OCI-LY1 (cell line): ENCODE results near the gene CKMT1A.
"Not testable (repeated sequence)": the region's sequence is repeated elsewhere in the genome, so short reads cannot be mapped to it uniquely, and the experiment has no call there.

Source experiments
- H2AFZ ChIP-seq: fragments of 200-600 bp; sonication (generic), shearing (Covaris generic); 2 replicates; pipeline ENCODE4 v1.6.0; 2014; ENCODE audit warnings: antibody characterized with exemption, mild to moderate bottlenecking, low read length
- H3F3A ChIP-seq: fragments of 200-600 bp; sonication (generic), shearing (Covaris generic); 2 replicates; pipeline ENCODE4 v1.6.0; 2014; ENCODE audit warnings: mild to moderate bottlenecking, antibody characterized with exemption, low read length, moderate library complexity; ENCODE audit not compliant: insufficient read depth
- H3K27ac ChIP-seq: fragments of 200-600 bp; sonication (generic); 2 replicates; pipeline ENCODE4 v1.5.1; 2014; ENCODE audit warnings: low read length, mixed run types, mild to moderate bottlenecking, low read depth; ENCODE audit not compliant: poor library complexity, severe bottlenecking
- H3K27me3 ChIP-seq: fragments of 200-600 bp; sonication (generic); 2 replicates; pipeline ENCODE4 v1.6.0; 2014; ENCODE audit warnings: antibody characterized with exemption, mild to moderate bottlenecking, low read length, moderate library complexity; ENCODE audit not compliant: insufficient read depth
- H3K36me3 ChIP-seq: fragments of 200-600 bp; sonication (generic); 2 replicates; pipeline ENCODE4 v1.6.1; 2014; ENCODE audit warnings: mild to moderate bottlenecking, antibody characterized with exemption, low read length, moderate library complexity, mixed read lengths; ENCODE audit not compliant: insufficient read depth
- H3K4me1 ChIP-seq: fragments of 200-600 bp; sonication (generic); 2 replicates; pipeline ENCODE4 v1.5.1; 2014; ENCODE audit warnings: mild to moderate bottlenecking, low read length, moderate library complexity; ENCODE audit not compliant: insufficient read depth, severe bottlenecking
- H3K4me2 ChIP-seq: fragments of 200-600 bp; sonication (generic), shearing (Covaris generic); 2 replicates; pipeline ENCODE4 v1.6.1; 2014; ENCODE audit warnings: low read length
- H3K4me3 ChIP-seq: fragments of 200-600 bp; sonication (generic); 2 replicates; pipeline ENCODE4 v1.5.1; 2014; ENCODE audit warnings: low read length, low read depth, mild to moderate bottlenecking, mixed read lengths; ENCODE audit not compliant: poor library complexity, severe bottlenecking
- H3K79me2 ChIP-seq: fragments of 200-600 bp; shearing (Covaris generic); 2 replicates; pipeline ENCODE4 v1.6.1; 2016; ENCODE audit warnings: mixed run types, low read length, mixed read lengths; ENCODE audit not compliant: insufficient read depth
- H3K9ac ChIP-seq: fragments of 200-600 bp; sonication (generic), shearing (Covaris generic); 2 replicates; pipeline ENCODE4 v1.6.1; 2014; ENCODE audit warnings: mild to moderate bottlenecking, low read length, mixed read lengths
- H3K9me2 ChIP-seq: fragments of 200-600 bp; sonication (generic), shearing (Covaris generic); 2 replicates; pipeline ENCODE4 v1.6.1; 2014; ENCODE audit warnings: low read depth, mild to moderate bottlenecking, low read length, mixed read lengths
- H3K9me3 ChIP-seq: fragments of 200-600 bp; shearing (Covaris generic); 2 replicates; pipeline ENCODE4 v1.6.1; 2014; ENCODE audit warnings: low read length, mixed read lengths
- H4K20me1 ChIP-seq: fragments of 200-600 bp; sonication (generic), shearing (Covaris generic); 2 replicates; pipeline ENCODE4 v1.6.0; 2016; ENCODE audit warnings: mild to moderate bottlenecking, low read length; ENCODE audit not compliant: insufficient read depth
- EZH2 ChIP-seq: fragments of 200-600 bp; sonication (generic), shearing (Covaris generic); IDR thresholded peaks from 2 replicates; pipeline ENCODE4 v1.8.0; 2017; ENCODE audit warnings: borderline replicate concordance, mixed run types, mild to moderate bottlenecking, antibody characterized with exemption, low read length, moderate library complexity, mixed read lengths
- TF ChIP-seq, protein P1 (sequence below): fragments of 200-600 bp; sonication (generic), shearing (Covaris generic); IDR thresholded peaks from 2 replicates; pipeline ENCODE4 v1.5.1; 2017; ENCODE audit warnings: mild to moderate bottlenecking, antibody characterized with exemption, low read length, moderate library complexity, mixed read lengths

CKMT1A gene

DNA sequence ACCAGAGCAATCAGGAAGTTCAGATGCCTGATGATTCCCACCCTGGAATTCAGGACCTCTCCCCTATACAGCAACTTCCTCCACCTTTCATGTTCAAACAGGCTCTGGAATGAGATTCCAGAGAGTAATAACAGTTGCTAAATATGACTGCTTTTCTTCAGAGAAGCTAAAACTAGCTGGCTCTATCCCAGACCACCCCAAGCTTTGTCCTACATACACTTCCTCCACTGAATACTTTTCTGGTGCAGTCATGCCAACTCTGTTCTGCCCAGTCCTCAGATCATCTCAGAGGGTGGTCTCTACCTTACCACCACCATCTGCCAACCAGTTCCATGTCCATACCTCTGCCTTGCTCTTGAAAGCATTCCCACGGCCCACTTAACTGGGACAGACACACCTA lies 27.5 kb upstream of the CKMT1A start:
- H3K36me3 ChIP-seq, H3K9me3 ChIP-seq, H3K9ac ChIP-seq, H3K4me3 ChIP-seq, H4K20me1 ChIP-seq, H2AFZ ChIP-seq, H3K9me2 ChIP-seq, H3K27me3 ChIP-seq, H3K27ac ChIP-seq, H3K4me2 ChIP-seq, H3K4me1 ChIP-seq, H3K79me2 ChIP-seq, H3F3A ChIP-seq: not testable (repeated sequence)

GRCh38 chr15:43674175-43674574 lies 19.5 kb upstream of the CKMT1A start:
- H3K9me2 ChIP-seq, H4K20me1 ChIP-seq, H3K4me1 ChIP-seq, H3K27me3 ChIP-seq, H3K9me3 ChIP-seq, H3K4me2 ChIP-seq, H3K79me2 ChIP-seq, H3K36me3 ChIP-seq, H3K9ac ChIP-seq, H3F3A ChIP-seq, H2AFZ ChIP-seq, H3K4me3 ChIP-seq, H3K27ac ChIP-seq: not testable (repeated sequence)

- H4K20me1 ChIP-seq, H3K36me3 ChIP-seq, H3K9me2 ChIP-seq, H3K4me1 ChIP-seq, H3K79me2 ChIP-seq, H3K9me3 ChIP-seq, H3K9ac ChIP-seq, H3K4me3 ChIP-seq, H2AFZ ChIP-seq, H3K4me2 ChIP-seq, H3K27me3 ChIP-seq, H3K27ac ChIP-seq, H3F3A ChIP-seq: not testable (repeated sequence)
Observed at GRCh38 chr15:43689604-43690301, 3.9 kb upstream of the CKMT1A start.

GRCh38 chr15:43692679-43693078 lies 980 bp upstream of the CKMT1A start:
- not testable (repeated sequence) for H3K4me3 ChIP-seq, H3K4me2 ChIP-seq

DNA sequence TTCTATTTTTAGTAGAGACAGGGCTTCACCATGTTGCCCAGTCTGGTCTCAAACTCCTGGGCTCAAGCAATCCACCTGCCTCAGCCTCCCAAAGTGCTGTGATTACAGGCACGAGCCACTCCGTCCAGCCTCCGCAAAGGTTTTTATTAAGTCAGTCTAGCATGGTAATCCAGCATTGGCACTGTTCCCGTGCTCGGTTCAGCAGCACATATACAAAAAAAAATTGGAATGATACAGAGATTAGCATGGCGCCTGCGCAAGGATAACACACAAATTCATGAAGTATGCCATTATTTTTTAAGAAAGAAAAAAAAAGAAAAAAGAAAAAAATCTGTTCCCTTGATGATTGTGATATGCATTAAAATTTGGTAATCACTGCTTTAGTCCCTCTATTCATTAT lies 8.5 kb downstream of the CKMT1A start:
- Histone ChIP-seq H3K9ac (no peak overlapping the region), H3K36me3 (no peaks in the 10 kb centered on the region), H3K27me3 (no peaks in the 10 kb centered on the region), H3K27ac (no peak overlapping the region), H2AFZ (no peak overlapping the region), H3K4me3 (no peak overlapping the region), H3K4me1 (no peaks in the 10 kb centered on the region), H4K20me1 (no peaks in the 10 kb centered on the region), H3K79me2 (no peaks in the 10 kb centered on the region), H3F3A (no peaks in the 10 kb centered on the region), H3K9me2 (no peaks in the 10 kb centered on the region), H3K4me2 (no peak overlapping the region), H3K9me3 (no peaks in the 10 kb centered on the region)
- no peak for TF ChIP-seq EZH2
- TF ChIP-seq, protein P1, sequence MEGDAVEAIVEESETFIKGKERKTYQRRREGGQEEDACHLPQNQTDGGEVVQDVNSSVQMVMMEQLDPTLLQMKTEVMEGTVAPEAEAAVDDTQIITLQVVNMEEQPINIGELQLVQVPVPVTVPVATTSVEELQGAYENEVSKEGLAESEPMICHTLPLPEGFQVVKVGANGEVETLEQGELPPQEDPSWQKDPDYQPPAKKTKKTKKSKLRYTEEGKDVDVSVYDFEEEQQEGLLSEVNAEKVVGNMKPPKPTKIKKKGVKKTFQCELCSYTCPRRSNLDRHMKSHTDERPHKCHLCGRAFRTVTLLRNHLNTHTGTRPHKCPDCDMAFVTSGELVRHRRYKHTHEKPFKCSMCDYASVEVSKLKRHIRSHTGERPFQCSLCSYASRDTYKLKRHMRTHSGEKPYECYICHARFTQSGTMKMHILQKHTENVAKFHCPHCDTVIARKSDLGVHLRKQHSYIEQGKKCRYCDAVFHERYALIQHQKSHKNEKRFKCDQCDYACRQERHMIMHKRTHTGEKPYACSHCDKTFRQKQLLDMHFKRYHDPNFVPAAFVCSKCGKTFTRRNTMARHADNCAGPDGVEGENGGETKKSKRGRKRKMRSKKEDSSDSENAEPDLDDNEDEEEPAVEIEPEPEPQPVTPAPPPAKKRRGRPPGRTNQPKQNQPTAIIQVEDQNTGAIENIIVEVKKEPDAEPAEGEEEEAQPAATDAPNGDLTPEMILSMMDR = no peak

More at GRCh38 chr15:43692679-43693078, 980 bp upstream of the CKMT1A start:
- H3K27ac ChIP-seq, H3K9me2 ChIP-seq, H3K27me3 ChIP-seq, H3K9me3 ChIP-seq, H3K36me3 ChIP-seq, H4K20me1 ChIP-seq, H3K79me2 ChIP-seq, H3K4me1 ChIP-seq, H3F3A ChIP-seq, H3K9ac ChIP-seq, H2AFZ ChIP-seq: not testable (repeated sequence)
